Endothelial cell of umbilical vein (primary cell): ENCODE measurements around the gene ARFGEF3.

Source experiments
- EZH2 ChIP-seq: IDR thresholded peaks from 2 replicates; pipeline ENCODE4 v1.6.1; 2012; ENCODE audit warnings: borderline replicate concordance, low read depth, mild to moderate bottlenecking, moderate library complexity, low read length, inconsistent platforms; ENCODE audit not compliant: severe bottlenecking
- TF ChIP-seq, protein P1 (sequence below), 2 donors: IDR thresholded peaks; 1 replicate in 1 of 2; 2 replicates in 1 of 2; pipeline ENCODE4 v1.5.1; 2011; ENCODE audit warnings: low read length in 2 of 2, mild to moderate bottlenecking in 2 of 2, moderate library complexity in 2 of 2, control low read depth in 1 of 2, inconsistent platforms in 1 of 2, low read depth in 1 of 2; ENCODE audit not compliant: insufficient read depth in 1 of 2; ENCODE audit errors: extremely low read depth in 1 of 2

DNA sequence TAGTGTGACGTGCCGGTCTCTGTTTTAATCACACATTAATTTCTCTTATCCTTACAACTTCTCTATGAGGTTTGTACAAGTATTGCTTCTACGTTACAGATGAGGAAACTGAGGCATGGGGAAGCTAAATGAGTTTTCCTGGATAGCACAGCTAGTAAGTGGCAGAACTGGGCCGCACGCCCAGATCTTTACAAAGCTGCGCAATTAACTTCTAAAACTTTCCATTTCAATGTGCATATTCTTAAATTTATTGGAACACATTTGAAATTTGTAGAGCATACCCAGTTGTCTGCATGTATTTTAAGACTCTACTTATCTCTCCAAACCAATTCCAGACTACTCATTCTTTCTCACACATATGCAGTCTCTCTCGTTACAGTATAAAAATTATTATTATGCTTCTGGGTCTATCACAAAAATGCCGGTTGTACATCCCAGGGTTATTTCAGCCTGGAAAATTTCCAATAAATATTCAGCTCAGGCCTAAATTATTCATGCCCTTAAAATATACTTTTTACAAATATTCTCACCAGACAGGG is 44.3 kb upstream of the ARFGEF3 start:
- TF ChIP-seq, protein P1, sequence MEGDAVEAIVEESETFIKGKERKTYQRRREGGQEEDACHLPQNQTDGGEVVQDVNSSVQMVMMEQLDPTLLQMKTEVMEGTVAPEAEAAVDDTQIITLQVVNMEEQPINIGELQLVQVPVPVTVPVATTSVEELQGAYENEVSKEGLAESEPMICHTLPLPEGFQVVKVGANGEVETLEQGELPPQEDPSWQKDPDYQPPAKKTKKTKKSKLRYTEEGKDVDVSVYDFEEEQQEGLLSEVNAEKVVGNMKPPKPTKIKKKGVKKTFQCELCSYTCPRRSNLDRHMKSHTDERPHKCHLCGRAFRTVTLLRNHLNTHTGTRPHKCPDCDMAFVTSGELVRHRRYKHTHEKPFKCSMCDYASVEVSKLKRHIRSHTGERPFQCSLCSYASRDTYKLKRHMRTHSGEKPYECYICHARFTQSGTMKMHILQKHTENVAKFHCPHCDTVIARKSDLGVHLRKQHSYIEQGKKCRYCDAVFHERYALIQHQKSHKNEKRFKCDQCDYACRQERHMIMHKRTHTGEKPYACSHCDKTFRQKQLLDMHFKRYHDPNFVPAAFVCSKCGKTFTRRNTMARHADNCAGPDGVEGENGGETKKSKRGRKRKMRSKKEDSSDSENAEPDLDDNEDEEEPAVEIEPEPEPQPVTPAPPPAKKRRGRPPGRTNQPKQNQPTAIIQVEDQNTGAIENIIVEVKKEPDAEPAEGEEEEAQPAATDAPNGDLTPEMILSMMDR (IDR thresholded peaks at IDR 0.05; ENCODE audit: extremely low read depth in 1 of 2, insufficient read depth in 1 of 2, low read depth in 1 of 2, low read length in 2 of 2) = no peak
- no peak for TF ChIP-seq EZH2
